Fibroblast of mammary gland (primary cell): ENCODE data around the gene FHAD1.
A peak's percentile ranks its signal among the peaks of the same experiment; 100 is the strongest.

Source experiments
- DNase-seq: peaks from one replicate; pipeline ENCODE4 v3.0.0-alpha.2; 2010; ENCODE audit warnings: low read depth
- H3K4me3 ChIP-seq: 2 replicates; pipeline ENCODE4 v1.5.1; 2011; ENCODE audit warnings: low read depth, mild to moderate bottlenecking, low read length, moderate library complexity; ENCODE audit not compliant: control insufficient read depth
- CTCF ChIP-seq: conservative IDR thresholded peaks from 2 replicates; pipeline ENCODE4 v1.5.1; 2011; ENCODE audit warnings: low read depth, low read length, inconsistent platforms; ENCODE audit not compliant: control insufficient read depth, insufficient read depth

The FHAD1 gene

GRCh38 chr1:15258833-15259621 is 12.0 kb downstream of the FHAD1 start:
- no peak overlapping the region for H3K4me3 ChIP-seq
- TF ChIP-seq CTCF = no peak

GRCh38 chr1:15259622-15260007 is 12.6 kb downstream of the FHAD1 start:
- TF ChIP-seq CTCF = no peak
- H3K4me3 ChIP-seq = no peak overlapping the region
- no peak for DNase-seq

More at GRCh38 chr1:15258833-15259621, 12.0 kb downstream of the FHAD1 start:
- DNase-seq = no peak

- no peak overlapping the region for H3K4me3 ChIP-seq
- TF ChIP-seq CTCF = no peak
- DNase-seq = peak; percentile 51
Observed at GRCh38 chr1:15260418-15261154, 13.6 kb downstream of the FHAD1 start.

- H3K4me3 ChIP-seq = no peak overlapping the region
Observed at GRCh38 chr1:15261155-15262002, 14.4 kb downstream of the FHAD1 start.

GRCh38 chr1:15262003-15262377 is 15.0 kb downstream of the FHAD1 start:
- DNase-seq = no peak
- TF ChIP-seq CTCF = no peak
- H3K4me3 ChIP-seq = no peak overlapping the region

More at GRCh38 chr1:15261155-15262002, 14.4 kb downstream of the FHAD1 start:
- no peak for TF ChIP-seq CTCF
- peak; percentile 29 for DNase-seq

GRCh38 chr1:15262706-15263105 is 15.7 kb downstream of the FHAD1 start:
- no peak for DNase-seq
- TF ChIP-seq CTCF = no peak
- no peak overlapping the region for H3K4me3 ChIP-seq
